IgD-negative memory B cell (primary cell): Measurements from ENCODE around the gene AKT1. TPM values are rescaled to one million over a fixed set of nuclear protein-coding genes. Genes with fewer than 3 reads are reported as not detected.

ENCODE experiments used
- H3K27ac Mint-ChIP-seq, 3 donors: one replicate each; pipeline ENCODE4 v1.8.0; 2020 to 2022; ENCODE audit warnings: mild to moderate bottlenecking in 3 of 3, mixed read lengths in 3 of 3, moderate library complexity in 1 of 3
- H3K27me3 Mint-ChIP-seq: one replicate; pipeline ENCODE4 v1.8.0; 2021; ENCODE audit warnings: mixed read lengths
- H3K36me3 Mint-ChIP-seq: one replicate; pipeline ENCODE4 v1.8.0; 2020; ENCODE audit warnings: mild to moderate bottlenecking, mixed read lengths
- H3K4me1 Mint-ChIP-seq, 3 donors: one replicate each; pipeline ENCODE4 v1.8.0; 2020 to 2022; ENCODE audit warnings: mixed read lengths in 3 of 3, mild to moderate bottlenecking in 1 of 3
- H3K4me3 Mint-ChIP-seq, 4 donors: one replicate each; pipeline ENCODE4 v1.8.0; 2020 to 2022; ENCODE audit warnings: mild to moderate bottlenecking in 4 of 4, mixed read lengths in 4 of 4, moderate library complexity in 3 of 4
- H3K9me3 Mint-ChIP-seq, 3 donors: one replicate each; pipeline ENCODE4 v1.8.0; 2020 to 2021; ENCODE audit warnings: mixed read lengths in 3 of 3, mild to moderate bottlenecking in 1 of 3
- polyA plus RNA-seq: library from polyadenylated mRNA; unstranded; fragments of 300-500 nt; fragmentation: Illumina TruSeq; gene quantifications from one replicate; pipeline ENCODE4 v1.2.3, GENCODE V29; 2021

The AKT1 gene
- polyA plus RNA-seq, 1 donor from 2014 or later: 8.2 TPM

DNA sequence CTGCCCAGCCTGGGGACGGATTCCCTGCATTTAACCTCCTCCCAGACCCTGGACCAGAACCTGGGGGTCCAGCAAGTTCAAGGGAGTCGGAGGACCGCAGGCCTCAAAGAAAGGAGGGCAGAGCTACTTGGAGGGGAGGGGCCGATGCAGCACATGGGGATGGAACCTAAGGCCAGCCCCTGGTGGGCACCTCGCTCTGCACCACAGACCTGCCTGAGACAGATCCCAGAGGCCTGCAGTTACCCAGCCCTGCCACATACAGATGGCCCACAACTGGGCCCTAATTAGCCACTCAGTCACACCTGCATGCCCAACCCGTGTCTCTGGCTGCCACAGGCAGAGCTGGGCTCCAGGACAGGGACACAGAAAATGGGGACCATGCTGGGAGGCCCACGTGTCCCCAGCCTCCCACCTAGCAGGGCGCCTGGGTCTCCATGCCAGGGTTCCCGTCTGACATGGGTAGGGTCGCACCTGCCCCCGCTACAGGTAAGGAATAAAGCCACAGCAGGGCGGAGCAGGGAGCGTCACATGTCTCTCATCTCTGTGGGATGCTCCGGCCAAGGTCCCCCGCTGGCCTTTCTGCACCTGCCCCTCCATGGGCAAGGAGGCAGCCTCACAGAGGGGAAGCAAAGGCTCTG lies 16.7 kb downstream of the AKT1 start:
- H3K4me1 Mint-ChIP-seq: peaks cover 0 to 2% (median 0%) of the 10 kb centered on the region in 3 donors
- no peak overlapping the region for H3K4me3 Mint-ChIP-seq
- H3K36me3 Mint-ChIP-seq: no peaks in the 10 kb centered on the region
- no peaks in the 10 kb centered on the region for H3K27me3 Mint-ChIP-seq
- no peaks in the 10 kb centered on the region for H3K9me3 Mint-ChIP-seq
- no peak overlapping the region for H3K27ac Mint-ChIP-seq

DNA sequence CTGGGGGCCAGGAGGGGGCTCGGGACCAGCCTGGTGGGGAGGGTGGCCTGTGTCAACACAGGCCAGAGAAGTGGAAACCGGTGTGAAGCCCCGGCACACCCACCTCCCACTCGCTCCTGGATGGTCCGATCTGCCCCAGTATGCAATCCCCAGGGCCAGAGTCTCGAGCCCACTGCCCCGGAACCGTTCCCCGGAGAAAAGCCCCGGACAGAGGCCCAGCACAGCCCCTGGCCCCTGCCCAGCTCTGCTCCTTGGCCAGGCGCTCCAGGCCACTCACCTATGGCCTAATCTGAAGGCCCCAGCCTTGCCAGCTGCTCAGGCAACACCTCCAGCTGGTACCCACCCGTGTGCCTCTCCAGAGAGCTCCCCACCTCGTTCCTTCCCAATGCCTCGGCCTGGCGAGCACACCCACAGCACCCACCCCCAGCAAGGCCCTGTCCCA lies 17.7 kb downstream of the AKT1 start:
- H3K4me1 Mint-ChIP-seq: peaks cover 0 to 2% (median 0%) of the 10 kb centered on the region in 3 donors
- peak overlapping the region in 2 of 3 donors; percentile 10 to 64 for H3K27ac Mint-ChIP-seq

DNA sequence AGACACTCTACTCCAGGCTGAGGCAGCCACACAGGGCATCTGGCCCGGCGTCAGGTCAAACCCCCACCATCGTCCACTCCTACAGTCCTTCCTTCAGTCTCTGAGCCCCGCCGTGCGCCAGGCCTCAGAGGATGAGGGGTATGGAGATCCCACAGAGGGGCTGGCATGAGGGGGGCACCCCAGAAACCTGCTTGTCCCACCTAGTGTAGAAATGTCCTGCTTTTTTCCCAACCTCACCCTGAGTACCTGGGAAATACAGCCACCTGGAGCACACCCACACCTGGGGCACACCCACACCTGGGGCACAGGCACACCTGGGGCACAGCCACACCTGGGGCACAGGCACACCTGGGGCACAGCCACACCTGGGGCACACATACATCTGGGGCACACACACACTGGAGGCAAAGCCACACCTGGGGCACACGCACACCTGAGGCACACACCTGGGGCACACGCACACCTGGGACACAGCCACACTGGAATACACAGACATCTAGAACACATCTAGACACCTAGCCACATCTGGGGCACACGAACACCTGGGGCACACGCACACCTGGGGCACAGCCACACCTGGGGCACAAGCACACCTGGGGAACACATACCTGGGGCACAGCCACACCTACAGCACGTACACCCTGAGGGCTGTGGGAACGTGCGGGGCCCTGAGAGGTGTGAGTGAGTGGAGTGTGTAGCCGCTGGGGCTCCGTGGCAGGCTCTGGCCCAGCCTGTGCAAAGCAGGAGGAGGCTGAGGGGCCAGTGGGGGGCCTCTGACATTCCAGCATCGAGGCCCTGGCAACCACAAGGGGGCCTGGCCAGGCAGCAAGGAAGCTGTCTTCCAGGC lies 18.4 kb downstream of the AKT1 start:
- Mint-ChIP-seq H3K4me3 (no peak overlapping the region), H3K4me1 (peaks cover 0 to 2% (median 0%) of the 10 kb centered on the region in 3 donors), H3K27me3 (no peaks in the 10 kb centered on the region), H3K36me3 (no peaks in the 10 kb centered on the region), H3K9me3 (no peaks in the 10 kb centered on the region), H3K27ac (peak overlapping the region in 1 of 3 donors; percentile 23)

More for the DNA sequence above, 17.7 kb downstream of the AKT1 start:
- Mint-ChIP-seq H3K9me3 (no peaks in the 10 kb centered on the region), H3K36me3 (no peaks in the 10 kb centered on the region), H3K4me3 (no peak overlapping the region), H3K27me3 (no peaks in the 10 kb centered on the region)

DNA sequence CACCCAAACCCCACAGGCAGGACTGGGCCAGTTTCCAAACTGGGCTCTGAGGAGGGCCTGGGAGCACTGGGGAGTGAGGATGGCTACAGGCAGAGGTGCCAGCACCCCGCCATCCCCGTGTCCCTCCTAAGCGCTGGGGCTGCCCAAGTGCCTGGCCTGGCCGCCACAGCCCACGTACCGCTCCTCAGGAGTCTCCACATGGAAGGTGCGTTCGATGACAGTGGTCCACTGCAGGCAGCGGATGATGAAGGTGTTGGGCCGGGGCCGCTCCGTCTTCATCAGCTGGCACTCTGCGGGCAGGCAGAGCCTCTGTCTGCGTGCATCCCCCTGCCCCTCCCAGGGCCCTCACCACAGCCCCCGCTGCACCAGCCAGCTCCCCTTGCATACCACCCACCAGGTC lies 19.1 kb downstream of the AKT1 start:
- Mint-ChIP-seq H3K4me3 (no peak overlapping the region), H3K36me3 (no peaks in the 10 kb centered on the region), H3K9me3 (no peaks in the 10 kb centered on the region), H3K27ac (peak overlapping the region in 1 of 3 donors; percentile 23), H3K4me1 (peaks cover 0 to 2% (median 0%) of the 10 kb centered on the region in 3 donors), H3K27me3 (no peaks in the 10 kb centered on the region)

DNA sequence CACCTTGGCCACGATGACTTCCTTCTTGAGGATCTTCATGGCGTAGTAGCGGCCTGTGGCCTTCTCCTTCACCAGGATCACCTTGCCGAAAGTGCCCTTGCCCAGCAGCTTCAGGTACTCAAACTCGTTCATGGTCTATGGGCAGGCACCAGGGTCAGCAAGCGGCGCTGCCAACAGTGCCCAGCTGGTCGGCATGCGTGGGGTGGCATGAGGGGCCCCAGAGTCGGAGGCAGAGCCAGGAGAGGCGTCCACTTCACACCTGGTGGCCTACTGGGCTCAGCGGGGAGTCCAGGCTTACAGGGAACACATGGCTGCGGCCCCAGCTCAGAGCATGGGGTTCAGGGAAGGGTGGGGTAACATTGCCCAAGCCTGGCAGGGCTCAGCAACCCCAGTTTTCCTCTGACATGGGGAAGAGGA lies 20.5 kb downstream of the AKT1 start:
- H3K4me1 Mint-ChIP-seq: peaks cover 0 to 1% (median 0%) of the 10 kb centered on the region in 3 donors
- no peak overlapping the region for H3K4me3 Mint-ChIP-seq
- no peaks in the 10 kb centered on the region for H3K9me3 Mint-ChIP-seq
- no peaks in the 10 kb centered on the region for H3K27me3 Mint-ChIP-seq
- H3K36me3 Mint-ChIP-seq: peaks cover 4% of the 10 kb centered on the region
- H3K27ac Mint-ChIP-seq: no peak overlapping the region

DNA sequence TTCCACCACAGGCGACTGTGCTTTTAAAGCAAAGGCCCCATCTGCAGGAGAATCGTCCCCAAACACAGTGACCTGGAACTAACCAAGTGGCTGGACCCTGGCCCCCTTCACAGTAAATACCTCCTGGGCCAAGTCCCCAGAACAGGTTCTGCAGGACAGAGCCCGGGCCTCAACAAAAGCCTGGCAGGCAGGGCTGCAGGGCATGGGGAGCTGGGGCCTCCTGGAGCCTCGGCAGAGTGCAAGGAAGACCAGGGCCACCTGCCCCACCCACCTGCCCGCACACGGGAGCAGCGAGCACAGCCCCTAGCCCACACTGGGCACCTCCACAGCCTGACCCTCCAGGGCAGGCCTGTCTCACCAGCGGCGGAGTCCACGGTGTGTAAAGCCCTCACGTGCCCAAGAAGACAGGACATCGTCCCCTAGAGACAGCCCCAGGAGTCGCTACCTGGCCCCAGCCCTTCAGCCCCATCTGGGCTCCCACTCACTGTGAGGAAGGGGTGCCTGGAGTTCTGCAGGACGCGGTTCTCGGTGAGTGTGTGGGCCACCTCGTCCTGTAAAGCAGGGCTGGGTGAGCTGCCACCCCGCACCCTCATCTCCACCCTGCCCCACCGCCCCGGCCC lies 21.0 kb downstream of the AKT1 start:
- Mint-ChIP-seq H3K9me3 (no peaks in the 10 kb centered on the region), H3K27me3 (no peaks in the 10 kb centered on the region), H3K36me3 (peaks cover 4% of the 10 kb centered on the region), H3K4me1 (peaks cover 0 to 1% (median 0%) of the 10 kb centered on the region in 3 donors), H3K4me3 (no peak overlapping the region), H3K27ac (no peak overlapping the region)

DNA sequence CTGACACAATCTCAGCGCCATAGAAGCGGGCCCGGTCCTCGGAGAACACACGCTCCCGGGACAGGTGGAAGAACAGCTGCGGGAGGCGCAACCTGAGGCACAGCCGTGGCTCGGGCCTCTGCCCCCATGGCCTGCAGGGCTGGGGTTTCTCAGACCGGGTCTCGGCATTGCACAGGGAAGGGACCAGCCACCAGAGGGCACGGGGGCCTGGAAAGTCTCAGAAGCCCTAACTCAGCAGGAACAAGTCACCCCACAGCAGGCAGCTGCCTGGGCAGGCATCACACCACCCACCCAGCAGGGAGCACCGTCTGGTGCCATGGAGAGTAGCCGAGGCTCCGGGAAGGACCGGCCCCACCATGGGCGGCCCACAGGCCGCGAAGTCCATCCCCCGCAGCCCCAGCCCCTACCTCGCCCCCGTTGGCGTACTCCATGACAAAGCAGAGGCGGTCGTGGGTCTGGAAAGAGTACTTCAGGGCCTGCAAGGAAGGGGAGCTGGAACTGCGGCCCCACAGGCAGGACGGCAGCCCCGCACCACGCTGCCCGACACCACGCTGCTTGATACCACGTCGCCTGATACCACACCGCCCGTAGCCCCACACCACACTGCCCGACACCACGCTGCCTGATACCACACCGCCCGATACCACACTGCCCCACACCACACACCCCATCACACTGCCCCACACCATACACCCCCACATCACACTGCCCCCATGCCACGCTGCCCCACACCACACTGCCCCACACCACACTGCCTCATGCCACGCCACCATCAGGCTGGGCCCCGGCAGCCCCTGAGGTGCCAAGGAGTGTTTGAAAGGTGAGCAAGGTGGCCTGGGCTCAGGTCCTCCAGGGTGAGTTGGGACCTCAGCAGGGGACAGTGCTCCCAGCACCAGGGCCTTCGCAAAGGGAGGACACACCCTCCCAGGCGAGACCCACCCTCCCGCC lies 21.8 kb downstream of the AKT1 start:
- no peaks in the 10 kb centered on the region for H3K27me3 Mint-ChIP-seq
- peak overlapping the region in 1 of 4 donors; percentile 60 for H3K4me3 Mint-ChIP-seq
- H3K27ac Mint-ChIP-seq: no peak overlapping the region
- peaks cover 4% of the 10 kb centered on the region for H3K36me3 Mint-ChIP-seq
- peaks cover 0 to 1% (median 0%) of the 10 kb centered on the region in 3 donors for H3K4me1 Mint-ChIP-seq
- no peaks in the 10 kb centered on the region for H3K9me3 Mint-ChIP-seq

DNA sequence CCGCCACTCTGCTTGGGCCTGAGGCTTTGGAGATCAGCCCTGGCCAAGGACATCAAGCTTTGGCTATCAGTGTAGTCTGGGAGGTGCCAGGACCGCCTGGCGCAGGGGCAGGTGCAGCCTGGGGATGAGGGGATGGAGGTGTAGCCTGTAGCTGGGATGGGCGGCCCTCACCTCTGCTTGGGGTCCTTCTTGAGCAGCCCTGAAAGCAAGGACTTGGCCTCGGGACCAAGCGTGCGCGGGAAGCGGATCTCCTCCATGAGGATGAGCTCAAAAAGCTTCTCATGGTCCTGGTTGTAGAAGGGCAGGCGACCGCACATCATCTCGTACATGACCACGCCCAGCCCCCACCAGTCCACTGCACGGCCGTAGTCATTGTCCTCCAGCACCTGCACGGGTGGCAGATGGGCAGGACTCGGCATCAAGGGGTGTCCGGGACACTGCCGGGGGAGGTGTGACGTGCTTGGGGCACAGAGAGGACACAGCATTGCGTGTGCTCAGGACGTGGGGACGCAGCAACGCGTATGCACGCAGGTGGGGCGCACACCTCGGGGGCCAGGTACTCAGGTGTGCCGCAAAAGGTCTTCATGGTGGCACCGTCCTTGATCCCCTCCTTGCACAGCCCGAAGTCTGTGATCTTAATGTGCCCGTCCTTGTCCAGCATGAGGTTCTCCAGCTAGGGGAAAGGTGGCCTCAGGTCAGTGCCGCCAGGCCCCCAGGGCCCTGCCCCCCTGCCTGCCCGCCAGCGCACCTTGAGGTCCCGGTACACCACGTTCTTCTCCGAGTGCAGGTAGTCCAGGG lies 22.6 kb downstream of the AKT1 start:
- Mint-ChIP-seq H3K4me1 (peaks cover 0 to 1% (median 0%) of the 10 kb centered on the region in 3 donors), H3K9me3 (no peaks in the 10 kb centered on the region), H3K4me3 (no peak overlapping the region), H3K27me3 (no peaks in the 10 kb centered on the region), H3K36me3 (peaks cover 4% of the 10 kb centered on the region), H3K27ac (no peak overlapping the region)

DNA sequence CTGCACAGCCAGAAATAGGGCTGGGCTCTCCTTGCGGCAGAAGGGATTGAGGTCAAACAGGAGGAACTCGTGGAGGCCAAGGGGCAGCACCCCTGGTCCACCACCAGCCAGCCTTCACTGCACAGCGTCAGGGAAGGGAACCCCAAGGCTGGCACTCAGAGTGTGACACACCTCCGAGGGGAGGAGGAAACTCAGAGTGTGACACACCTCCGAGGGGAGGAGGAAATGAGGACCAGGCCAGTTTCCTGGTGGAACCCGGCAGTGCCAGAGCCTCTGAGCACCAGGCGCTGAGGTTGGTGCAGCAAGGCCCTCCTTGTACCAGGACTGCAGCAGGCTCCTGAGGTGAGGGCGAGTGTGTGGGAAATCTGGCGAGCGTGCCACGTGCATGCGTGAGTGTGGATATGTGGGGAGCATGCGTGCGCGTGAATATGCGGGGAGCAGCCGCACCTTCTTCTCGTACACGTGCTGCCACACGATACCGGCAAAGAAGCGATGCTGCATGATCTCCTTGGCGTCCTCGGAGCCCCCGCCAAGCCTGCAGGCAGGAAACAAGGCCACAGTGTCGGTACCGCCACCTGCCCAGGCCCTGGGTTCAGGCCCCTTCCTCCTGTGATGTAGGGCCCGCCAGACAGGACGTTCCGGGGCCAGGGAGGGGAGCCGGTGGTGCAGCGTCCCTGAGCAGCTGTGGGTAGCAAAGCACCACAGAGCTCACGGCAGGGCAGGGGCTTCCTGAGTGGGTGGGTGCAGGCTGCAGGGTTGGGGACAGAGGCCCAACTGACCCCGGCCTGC lies 23.4 kb downstream of the AKT1 start:
- Mint-ChIP-seq H3K4me3 (peak overlapping the region in 1 of 4 donors; percentile 33), H3K4me1 (peaks cover 0 to 1% (median 0%) of the 10 kb centered on the region in 3 donors), H3K27me3 (no peaks in the 10 kb centered on the region), H3K36me3 (peaks cover 4% of the 10 kb centered on the region), H3K27ac (no peak overlapping the region), H3K9me3 (no peaks in the 10 kb centered on the region)

DNA sequence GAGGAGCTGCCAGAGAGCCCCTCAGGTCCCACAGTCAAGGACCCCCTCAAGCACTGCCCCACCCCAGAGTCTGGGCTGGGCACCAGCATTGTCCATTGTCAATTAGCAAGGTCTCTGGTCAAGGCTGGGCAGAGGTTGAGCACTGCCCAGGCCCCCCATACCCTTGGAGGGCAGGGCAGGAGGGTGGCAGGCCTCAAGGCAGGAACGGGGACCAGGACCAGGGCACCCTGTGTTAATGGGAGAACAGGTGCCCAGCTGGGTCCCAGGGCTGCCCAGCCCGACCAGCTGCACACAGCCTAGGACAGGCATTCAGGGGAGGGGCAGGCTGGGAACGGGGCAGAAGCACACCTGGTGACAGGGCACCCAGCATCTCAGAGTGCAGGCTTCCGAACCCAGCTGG lies 24.2 kb downstream of the AKT1 start:
- Mint-ChIP-seq H3K9me3 (no peaks in the 10 kb centered on the region), H3K27me3 (no peaks in the 10 kb centered on the region), H3K27ac (no peak overlapping the region), H3K36me3 (peaks cover 4% of the 10 kb centered on the region), H3K4me1 (peaks cover 0 to 1% (median 0%) of the 10 kb centered on the region in 3 donors), H3K4me3 (no peak overlapping the region)

DNA sequence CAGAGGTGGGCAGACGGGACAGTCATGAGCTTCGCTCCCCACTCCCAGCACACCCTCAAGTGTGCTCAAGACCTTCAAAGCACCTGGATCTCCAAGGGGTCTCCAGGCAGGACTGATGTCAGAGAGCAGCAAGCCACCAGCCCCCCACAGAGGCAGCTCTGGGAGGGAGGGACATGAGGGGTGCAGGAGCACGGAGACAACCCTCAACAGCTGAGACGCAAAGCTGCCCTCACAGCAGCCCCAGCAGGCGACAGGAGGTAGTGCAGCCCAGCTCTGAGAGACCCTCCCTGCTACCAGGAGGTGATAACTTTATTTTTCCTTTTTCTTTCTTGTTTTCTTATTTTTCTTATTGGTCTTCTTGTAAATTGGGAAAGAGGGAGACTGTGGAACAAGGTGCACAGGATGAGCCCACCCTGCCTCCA lies 24.7 kb downstream of the AKT1 start:
- Mint-ChIP-seq H3K27me3 (no peaks in the 10 kb centered on the region), H3K36me3 (peaks cover 4% of the 10 kb centered on the region), H3K27ac (no peak overlapping the region), H3K4me1 (peaks cover 0 to 1% (median 0%) of the 10 kb centered on the region in 3 donors), H3K9me3 (no peaks in the 10 kb centered on the region), H3K4me3 (no peak overlapping the region)

DNA sequence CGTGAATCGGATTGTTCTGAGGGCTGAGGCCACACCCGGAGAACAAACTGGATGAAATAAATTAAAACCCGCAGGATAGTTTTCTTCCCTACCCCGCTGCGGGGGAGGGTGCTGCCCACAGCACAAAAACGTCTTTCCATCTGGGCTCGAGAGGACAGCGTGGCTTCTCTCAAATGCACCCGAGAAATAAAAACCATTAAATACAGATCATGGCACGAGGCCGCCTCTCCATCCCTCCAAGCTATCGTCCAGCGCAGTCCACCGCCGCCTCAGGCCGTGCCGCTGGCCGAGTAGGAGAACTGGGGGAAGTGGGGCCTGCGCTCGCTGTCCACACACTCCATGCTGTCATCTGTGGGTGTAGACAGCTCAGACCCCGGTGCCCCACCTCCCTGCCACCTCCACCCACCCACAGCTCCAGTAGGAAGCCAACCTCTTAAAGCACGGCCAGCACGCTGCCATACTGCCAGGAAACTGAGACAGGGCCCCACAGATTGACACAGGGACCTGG lies 25.4 kb downstream of the AKT1 start:
- Mint-ChIP-seq H3K27me3 (no peaks in the 10 kb centered on the region), H3K4me3 (no peak overlapping the region), H3K36me3 (peaks cover 5% of the 10 kb centered on the region), H3K9me3 (no peaks in the 10 kb centered on the region), H3K4me1 (peaks cover 0 to 4% (median 0%) of the 10 kb centered on the region in 3 donors), H3K27ac (no peak overlapping the region)
